ENCODE data around the gene MTFMT. TPM values are rescaled to one million over a fixed set of nuclear protein-coding genes. Genes with fewer than 3 reads are reported as not detected.

The MTFMT gene
- total and polyA plus RNA-seq, 4 donors: 6.8 to 14.7 (median 8.4) TPM

DNA sequence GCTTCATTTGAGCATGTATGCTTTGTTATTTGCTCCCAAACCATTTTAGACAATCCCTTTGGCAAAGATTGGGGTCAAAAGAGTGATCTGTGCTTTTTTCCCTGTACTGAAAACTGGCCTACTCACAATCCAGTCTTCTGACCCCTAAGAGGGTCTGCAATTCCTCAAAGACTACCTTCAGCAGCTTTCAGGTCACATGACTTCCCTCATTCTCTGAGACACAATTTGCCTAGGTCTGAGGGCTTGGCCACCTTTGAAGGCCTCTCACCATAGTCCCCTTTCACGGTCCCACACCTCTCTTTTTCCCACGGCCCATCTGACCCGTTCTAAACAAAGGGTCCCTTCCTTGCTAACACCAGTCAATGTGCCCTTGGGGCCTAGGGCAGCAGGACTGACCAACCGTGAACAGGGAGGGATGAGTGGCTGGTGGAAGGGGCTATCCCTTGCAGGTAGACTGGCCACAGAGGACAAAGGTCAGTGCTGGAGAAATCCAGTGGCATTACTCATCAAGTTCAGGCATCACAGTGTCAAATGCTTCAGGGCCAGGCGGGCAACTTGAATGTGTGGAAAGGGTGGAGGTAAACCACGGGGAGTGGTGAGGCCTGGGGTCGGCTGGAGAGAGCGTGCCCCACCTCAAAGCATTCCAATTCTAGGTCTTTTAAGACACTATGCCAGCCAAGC lies 27.6 kb upstream of the MTFMT start (continued):
- TF ChIP-seq, protein P1, sequence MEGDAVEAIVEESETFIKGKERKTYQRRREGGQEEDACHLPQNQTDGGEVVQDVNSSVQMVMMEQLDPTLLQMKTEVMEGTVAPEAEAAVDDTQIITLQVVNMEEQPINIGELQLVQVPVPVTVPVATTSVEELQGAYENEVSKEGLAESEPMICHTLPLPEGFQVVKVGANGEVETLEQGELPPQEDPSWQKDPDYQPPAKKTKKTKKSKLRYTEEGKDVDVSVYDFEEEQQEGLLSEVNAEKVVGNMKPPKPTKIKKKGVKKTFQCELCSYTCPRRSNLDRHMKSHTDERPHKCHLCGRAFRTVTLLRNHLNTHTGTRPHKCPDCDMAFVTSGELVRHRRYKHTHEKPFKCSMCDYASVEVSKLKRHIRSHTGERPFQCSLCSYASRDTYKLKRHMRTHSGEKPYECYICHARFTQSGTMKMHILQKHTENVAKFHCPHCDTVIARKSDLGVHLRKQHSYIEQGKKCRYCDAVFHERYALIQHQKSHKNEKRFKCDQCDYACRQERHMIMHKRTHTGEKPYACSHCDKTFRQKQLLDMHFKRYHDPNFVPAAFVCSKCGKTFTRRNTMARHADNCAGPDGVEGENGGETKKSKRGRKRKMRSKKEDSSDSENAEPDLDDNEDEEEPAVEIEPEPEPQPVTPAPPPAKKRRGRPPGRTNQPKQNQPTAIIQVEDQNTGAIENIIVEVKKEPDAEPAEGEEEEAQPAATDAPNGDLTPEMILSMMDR (IDR thresholded peaks at IDR 0.05; ENCODE audit: low read depth, low read length, missing input control): no peak
- TF ChIP-seq HNF4G (IDR thresholded peaks at IDR 0.05): peak; percentile 57
- TF ChIP-seq RAD21 (IDR thresholded peaks at IDR 0.05): no peak

DNA sequence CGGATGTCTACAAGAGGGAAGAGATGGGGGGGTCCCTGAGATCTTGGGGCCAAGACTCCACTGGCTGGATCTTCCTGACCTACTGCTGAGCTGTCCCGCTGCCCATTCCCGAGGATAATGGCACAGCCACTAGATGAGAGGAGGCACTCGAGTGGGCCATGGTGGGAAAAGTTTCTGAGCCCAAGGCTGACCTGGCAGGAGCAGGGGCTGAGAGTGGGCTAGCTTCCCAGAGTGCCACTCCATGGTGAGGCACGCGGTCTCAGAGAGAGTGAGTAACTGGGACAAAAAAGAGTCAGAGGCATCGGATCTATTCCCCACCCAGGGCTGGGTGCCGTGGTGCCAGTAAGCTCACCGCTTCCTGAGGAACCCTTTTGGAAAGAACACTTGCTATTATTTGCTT lies 26.7 kb upstream of the MTFMT start:
- Histone ChIP-seq H3K9ac (ENCODE audit: low read depth in 1 of 2, low read length in 2 of 2) (no peak overlapping the region), H3K27ac (ENCODE audit: low read depth in 1 of 2, low read length in 2 of 2) (no peak overlapping the region), H3K4me3 (ENCODE audit: low read depth in 1 of 3, low read length in 3 of 3) (no peak overlapping the region), H3K4me1 (ENCODE audit: control insufficient read depth in 4 of 4, insufficient read depth in 4 of 4, low read length in 3 of 4) (peaks cover 0 to 11% (median 10%) of the 10 kb centered on the region in 4 donors), H3K27me3 (ENCODE audit: control insufficient read depth in 4 of 4, insufficient read depth in 4 of 4, low read length in 3 of 4) (no peaks in the 10 kb centered on the region), H3K9me3 (ENCODE audit: control insufficient read depth in 4 of 4, low read length in 3 of 4) (no peaks in the 10 kb centered on the region), H3K36me3 (ENCODE audit: control insufficient read depth in 4 of 4, insufficient read depth in 3 of 4, low read depth in 1 of 4, low read length in 3 of 4) (no peaks in the 10 kb centered on the region)
- 90% methylated on average over 9 of the region's 9 CpGs for WGBS
- TF ChIP-seq FOXA1 (IDR thresholded peaks at IDR 0.05) (no peak), HNF4A (conservative IDR thresholded peaks at IDR 0.05) (no peak), EGR1 (IDR thresholded peaks at IDR 0.05; ENCODE audit: low read depth in 2 of 2) (no peak), SP1 (IDR thresholded peaks at IDR 0.05) (no peak), NR2F2 (IDR thresholded peaks at IDR 0.05) (no peak), YY1 (IDR thresholded peaks at IDR 0.05) (no peak), HNF4G (IDR thresholded peaks at IDR 0.05) (no peak), TAF1 (conservative IDR thresholded peaks at IDR 0.05) (no peak), GABPA (IDR thresholded peaks at IDR 0.05 in 1 of 2, conservative IDR thresholded peaks at IDR 0.05 in 1 of 2) (no peak), FOXA2 (IDR thresholded peaks at IDR 0.05) (no peak), RXRA (IDR thresholded peaks at IDR 0.05) (no peak)
- TF ChIP-seq, protein P2, sequence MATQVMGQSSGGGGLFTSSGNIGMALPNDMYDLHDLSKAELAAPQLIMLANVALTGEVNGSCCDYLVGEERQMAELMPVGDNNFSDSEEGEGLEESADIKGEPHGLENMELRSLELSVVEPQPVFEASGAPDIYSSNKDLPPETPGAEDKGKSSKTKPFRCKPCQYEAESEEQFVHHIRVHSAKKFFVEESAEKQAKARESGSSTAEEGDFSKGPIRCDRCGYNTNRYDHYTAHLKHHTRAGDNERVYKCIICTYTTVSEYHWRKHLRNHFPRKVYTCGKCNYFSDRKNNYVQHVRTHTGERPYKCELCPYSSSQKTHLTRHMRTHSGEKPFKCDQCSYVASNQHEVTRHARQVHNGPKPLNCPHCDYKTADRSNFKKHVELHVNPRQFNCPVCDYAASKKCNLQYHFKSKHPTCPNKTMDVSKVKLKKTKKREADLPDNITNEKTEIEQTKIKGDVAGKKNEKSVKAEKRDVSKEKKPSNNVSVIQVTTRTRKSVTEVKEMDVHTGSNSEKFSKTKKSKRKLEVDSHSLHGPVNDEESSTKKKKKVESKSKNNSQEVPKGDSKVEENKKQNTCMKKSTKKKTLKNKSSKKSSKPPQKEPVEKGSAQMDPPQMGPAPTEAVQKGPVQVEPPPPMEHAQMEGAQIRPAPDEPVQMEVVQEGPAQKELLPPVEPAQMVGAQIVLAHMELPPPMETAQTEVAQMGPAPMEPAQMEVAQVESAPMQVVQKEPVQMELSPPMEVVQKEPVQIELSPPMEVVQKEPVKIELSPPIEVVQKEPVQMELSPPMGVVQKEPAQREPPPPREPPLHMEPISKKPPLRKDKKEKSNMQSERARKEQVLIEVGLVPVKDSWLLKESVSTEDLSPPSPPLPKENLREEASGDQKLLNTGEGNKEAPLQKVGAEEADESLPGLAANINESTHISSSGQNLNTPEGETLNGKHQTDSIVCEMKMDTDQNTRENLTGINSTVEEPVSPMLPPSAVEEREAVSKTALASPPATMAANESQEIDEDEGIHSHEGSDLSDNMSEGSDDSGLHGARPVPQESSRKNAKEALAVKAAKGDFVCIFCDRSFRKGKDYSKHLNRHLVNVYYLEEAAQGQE (IDR thresholded peaks at IDR 0.05): no peak
- TF ChIP-seq, protein P1 (IDR thresholded peaks at IDR 0.05; ENCODE audit: low read depth, low read length, missing input control): no peak
- TF ChIP-seq, protein P3, sequence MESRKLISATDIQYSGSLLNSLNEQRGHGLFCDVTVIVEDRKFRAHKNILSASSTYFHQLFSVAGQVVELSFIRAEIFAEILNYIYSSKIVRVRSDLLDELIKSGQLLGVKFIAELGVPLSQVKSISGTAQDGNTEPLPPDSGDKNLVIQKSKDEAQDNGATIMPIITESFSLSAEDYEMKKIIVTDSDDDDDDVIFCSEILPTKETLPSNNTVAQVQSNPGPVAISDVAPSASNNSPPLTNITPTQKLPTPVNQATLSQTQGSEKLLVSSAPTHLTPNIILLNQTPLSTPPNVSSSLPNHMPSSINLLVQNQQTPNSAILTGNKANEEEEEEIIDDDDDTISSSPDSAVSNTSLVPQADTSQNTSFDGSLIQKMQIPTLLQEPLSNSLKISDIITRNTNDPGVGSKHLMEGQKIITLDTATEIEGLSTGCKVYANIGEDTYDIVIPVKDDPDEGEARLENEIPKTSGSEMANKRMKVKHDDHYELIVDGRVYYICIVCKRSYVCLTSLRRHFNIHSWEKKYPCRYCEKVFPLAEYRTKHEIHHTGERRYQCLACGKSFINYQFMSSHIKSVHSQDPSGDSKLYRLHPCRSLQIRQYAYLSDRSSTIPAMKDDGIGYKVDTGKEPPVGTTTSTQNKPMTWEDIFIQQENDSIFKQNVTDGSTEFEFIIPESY (IDR thresholded peaks at IDR 0.05): no peak
- TF ChIP-seq, protein P4, sequence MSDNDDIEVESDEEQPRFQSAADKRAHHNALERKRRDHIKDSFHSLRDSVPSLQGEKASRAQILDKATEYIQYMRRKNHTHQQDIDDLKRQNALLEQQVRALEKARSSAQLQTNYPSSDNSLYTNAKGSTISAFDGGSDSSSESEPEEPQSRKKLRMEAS (IDR thresholded peaks at IDR 0.05): no peak
- no peak for DNase-seq (ENCODE audit: low spot score)
